Esophagus muscularis mucosa (tissue), 4 donors: ENCODE data around the gene RPS19BP1. TPM values are rescaled to one million over a fixed set of nuclear protein-coding genes. Genes with fewer than 3 reads are reported as not detected.

Experiments used
- DNase-seq: peaks from one replicate; pipeline ENCODE4 v3.0.0-alpha.2; 2017; ENCODE audit errors: extremely low spot score
- H3K27ac ChIP-seq, 4 donors: fragments of 200-600 bp; sonication (generic); replicated peaks in 1 of 4; 1 replicate in 3 of 4; 2 replicates in 1 of 4; pipeline ENCODE4 v1.5.1; 2016 to 2019; ENCODE audit warnings: mild to moderate bottlenecking in 1 of 4
- H3K27me3 ChIP-seq, 4 donors: fragments of 200-600 bp; sonication (generic); one replicate each; pipeline versions ENCODE4 v1.5.1 to v1.6.0; 2016 to 2019
- H3K36me3 ChIP-seq, 4 donors: fragments of 200-600 bp; sonication (generic); one replicate each; pipeline ENCODE4 v1.5.1; 2016 to 2019
- H3K4me1 ChIP-seq, 4 donors: fragments of 200-600 bp; sonication (generic); one replicate each; pipeline ENCODE4 v1.5.1; 2016 to 2019
- H3K4me3 ChIP-seq, 4 donors: fragments of 200-600 bp; sonication (generic); 1 replicate in 2 of 4; 2 replicates in 2 of 4; pipeline ENCODE4 v1.5.1; 2016 to 2019; ENCODE audit warnings: mild to moderate bottlenecking in 4 of 4, moderate library complexity in 1 of 4
- H3K9me3 ChIP-seq, 4 donors: fragments of 200-600 bp; sonication (generic); 1 replicate in 3 of 4; 2 replicates in 1 of 4; pipeline ENCODE4 v1.5.1; 2016 to 2019
- CTCF ChIP-seq, 3 experiments: fragments of 200-600 bp in 2 of 3; fragments of 450-650 bp in 1 of 3; sonication (generic) in 2 of 3; IDR thresholded peaks; one replicate each; pipeline ENCODE4 v1.5.1; 2017 to 2019; ENCODE audit warnings: antibody characterized with exemption in 3 of 3, mild to moderate bottlenecking in 2 of 3, moderate library complexity in 1 of 3
- EP300 ChIP-seq: sonication (generic); formaldehyde crosslinking; IDR thresholded peaks from one replicate; pipeline ENCODE4 v1.6.1; 2017; ENCODE audit warnings: antibody characterized with exemption
- POLR2A ChIP-seq: fragments of 450-650 bp; IDR thresholded peaks from one replicate; pipeline ENCODE4 v1.6.1; 2017; ENCODE audit warnings: antibody characterized with exemption, moderate library complexity, mild to moderate bottlenecking, low read depth
- POLR2AphosphoS5 ChIP-seq, 2 donors: sonication (generic); formaldehyde crosslinking; IDR thresholded peaks; one replicate each; pipeline ENCODE4 v1.6.1; 2017; ENCODE audit warnings: antibody characterized with exemption in 2 of 2
- WGBS: methylation state at CpG from one replicate; pipeline ENCODE4 v1.1.5; 2018; 5-methylcytosine and 5-hydroxymethylcytosine counted together
- intact Hi-C: fragments of 100-400 bp; cut with DNase I; formaldehyde crosslinking; loops from one replicate; pipeline ENCODE4 v1.15.1; 2023
- total RNA-seq, 4 donors: library from RNA; depleted of rRNA; stranded (reverse); fragments of >200 nt; gene quantifications; one replicate each; pipeline versions ENCODE4 v1.1.0 to v1.2.1, GENCODE V29; 2016

RPS19BP1 gene
- total RNA-seq, 4 donors from 2014 or later, result 158 to 202 (median 177) TPM

DNA sequence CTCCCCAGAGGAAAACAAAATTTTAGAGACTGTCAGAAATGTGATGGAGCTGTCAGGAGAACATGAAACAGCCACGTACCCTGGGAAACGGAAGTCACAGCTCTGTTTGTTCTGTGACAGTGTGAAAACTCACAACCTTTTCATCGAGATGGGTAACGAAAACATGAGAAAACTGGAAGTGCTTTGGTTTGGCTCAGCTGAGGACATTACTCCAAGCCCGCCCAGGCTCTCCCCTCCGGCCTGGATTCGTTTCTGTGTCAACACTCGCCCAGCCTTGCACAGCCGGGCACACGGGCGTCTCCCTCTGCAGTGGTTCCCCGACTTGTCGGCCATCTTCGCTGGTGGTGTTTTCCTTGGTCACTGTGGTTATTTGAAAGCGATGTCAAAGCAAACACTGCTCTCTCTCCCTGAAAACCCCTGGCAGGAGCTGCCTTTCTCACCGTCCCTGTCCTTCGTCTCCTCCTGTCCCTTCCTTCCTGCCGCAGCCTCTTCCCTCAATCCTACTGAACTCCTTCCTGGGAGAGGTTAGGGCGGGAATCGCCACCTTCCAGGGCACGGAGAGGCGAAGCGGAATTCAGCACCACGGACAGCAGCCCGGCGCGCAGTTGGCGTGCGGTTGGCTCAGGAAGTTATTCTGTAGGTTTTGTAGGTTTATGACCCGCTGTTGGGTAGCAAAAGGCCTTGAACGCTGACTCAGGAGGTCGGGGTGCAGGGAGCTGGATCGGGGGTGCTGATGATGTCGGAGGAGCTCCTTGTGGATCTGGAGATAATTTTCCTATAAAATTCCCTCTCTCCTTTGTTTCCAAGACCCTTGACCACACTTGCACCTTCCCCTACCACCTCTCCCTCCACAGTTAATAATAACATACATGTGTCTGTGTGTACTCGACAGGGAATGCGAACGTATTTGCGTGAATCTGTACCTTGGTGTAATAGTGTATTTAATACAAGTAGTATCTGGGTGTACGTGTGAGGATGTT, 13.1 kb upstream of the RPS19BP1 start:
- no peak overlapping the region for H3K27ac ChIP-seq
- WGBS, result 39% methylated on average over 34 of the region's 39 CpGs
- no peak for TF ChIP-seq POLR2AphosphoS5 (IDR thresholded peaks at IDR 0.05)
- TF ChIP-seq EP300, result no peak
- no peak for TF ChIP-seq POLR2A
- TF ChIP-seq CTCF (IDR thresholded peaks at IDR 0.05), result no peak
- H3K27me3 ChIP-seq, result peaks cover 0 to 87% (median 3%) of the 10 kb centered on the region in 4 donors
- intact Hi-C loops, result no loop called here
- H3K36me3 ChIP-seq, result no peaks in the 10 kb centered on the region
- peaks cover 0 to 6% (median 0%) of the 10 kb centered on the region in 4 donors for H3K4me1 ChIP-seq
- H3K4me3 ChIP-seq, result no peak overlapping the region
- no peak for DNase-seq
- H3K9me3 ChIP-seq, result no peaks in the 10 kb centered on the region

DNA sequence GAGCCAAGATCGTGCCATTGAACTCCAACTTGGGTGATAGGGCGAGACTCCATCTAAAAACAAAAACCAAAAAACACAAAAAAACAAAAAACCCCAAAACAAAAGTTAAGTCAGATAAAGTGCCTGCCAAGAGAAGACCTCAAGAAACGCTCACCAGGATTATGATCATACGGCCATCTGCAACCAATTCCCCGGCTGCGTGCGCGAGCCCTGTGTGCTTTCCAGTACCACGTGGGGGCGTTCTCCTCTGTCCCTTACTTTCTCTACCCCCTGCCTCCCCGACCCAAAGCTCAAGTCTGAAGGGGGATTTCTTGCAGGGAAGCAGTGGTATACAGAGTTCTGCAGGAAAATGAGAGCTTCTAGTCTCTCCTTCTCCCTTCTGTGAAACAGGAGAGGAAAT, 10.5 kb upstream of the RPS19BP1 start:
- peaks cover 0 to 6% (median 0%) of the 10 kb centered on the region in 4 donors for H3K4me1 ChIP-seq
- H3K27me3 ChIP-seq, result peaks cover 0 to 61% (median 0%) of the 10 kb centered on the region in 4 donors
- H3K4me3 ChIP-seq, result no peak overlapping the region
- H3K36me3 ChIP-seq, result no peaks in the 10 kb centered on the region
- no peak overlapping the region for H3K27ac ChIP-seq
- TF ChIP-seq POLR2A, result no peak
- TF ChIP-seq POLR2AphosphoS5 (IDR thresholded peaks at IDR 0.05), result no peak
- TF ChIP-seq EP300, result no peak
- no peak for TF ChIP-seq CTCF (IDR thresholded peaks at IDR 0.05)
- WGBS, result 15% methylated on average over 11 of the region's 11 CpGs
- H3K9me3 ChIP-seq, result no peaks in the 10 kb centered on the region
- no peak for DNase-seq
- intact Hi-C loops, result no loop called here

DNA sequence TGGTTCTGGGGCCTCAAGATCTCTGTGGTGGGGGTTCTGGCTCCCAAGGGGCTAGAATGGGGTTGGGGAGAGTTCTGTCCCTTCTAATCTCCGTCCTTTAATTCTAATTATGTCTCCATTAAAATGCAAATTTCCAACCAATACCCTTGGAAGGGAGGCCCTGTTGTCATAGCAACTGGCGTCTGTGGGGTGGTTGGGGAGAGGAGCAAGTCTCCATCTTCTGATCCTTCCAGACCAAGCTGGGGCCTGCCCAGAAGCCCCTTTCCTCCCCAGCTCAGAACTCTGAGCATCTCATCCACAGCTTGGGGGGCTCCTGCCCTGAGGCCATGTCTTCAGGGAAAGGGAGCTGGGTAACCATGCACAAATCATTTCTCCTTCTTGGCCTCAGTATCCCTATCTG, 5.4 kb upstream of the RPS19BP1 start:
- no peak for DNase-seq
- Histone ChIP-seq H3K4me3 (no peak overlapping the region), H3K4me1 (peaks cover 6 to 15% (median 11%) of the 10 kb centered on the region in 4 donors), H3K27ac (no peak overlapping the region), H3K27me3 (peaks cover 0 to 12% (median 0%) of the 10 kb centered on the region in 4 donors), H3K9me3 (no peaks in the 10 kb centered on the region), H3K36me3 (no peaks in the 10 kb centered on the region)
- TF ChIP-seq POLR2AphosphoS5 (IDR thresholded peaks at IDR 0.05), result no peak
- TF ChIP-seq CTCF (IDR thresholded peaks at IDR 0.05), result no peak
- TF ChIP-seq EP300, result no peak
- no peak for TF ChIP-seq POLR2A
- 100% methylated on average over 1 of the region's 2 CpGs for WGBS
- intact Hi-C loops, result loop anchor here (5.0 kb wide), 1 partner anchor 489 kb away; no protein-coding TSS in a partner anchor

DNA sequence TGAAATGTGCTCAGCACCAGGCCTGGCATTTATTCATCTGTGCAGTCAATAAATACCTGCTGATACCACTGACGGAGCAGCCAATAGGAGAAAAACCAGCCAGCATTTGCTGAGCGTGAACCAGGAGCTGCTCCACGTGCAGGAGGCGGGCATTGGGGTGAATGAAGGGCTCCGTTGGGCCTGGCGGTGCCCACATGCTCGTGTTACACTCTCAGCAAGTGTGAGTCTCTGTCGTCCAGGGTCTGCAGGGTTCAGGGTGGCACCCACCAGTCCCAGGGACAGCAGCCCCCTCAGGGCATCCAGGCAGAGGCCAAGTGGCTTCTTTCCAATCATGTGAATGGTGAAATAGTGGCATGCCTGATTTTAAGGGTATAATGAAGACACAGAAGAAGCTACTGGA, 4.2 kb upstream of the RPS19BP1 start:
- no peak for DNase-seq
- no peak for TF ChIP-seq CTCF (IDR thresholded peaks at IDR 0.05)
- no peak for TF ChIP-seq POLR2A
- no peak for TF ChIP-seq EP300
- no peak for TF ChIP-seq POLR2AphosphoS5 (IDR thresholded peaks at IDR 0.05)
- Histone ChIP-seq H3K27me3 (no peaks in the 10 kb centered on the region), H3K4me3 (no peak overlapping the region), H3K36me3 (no peaks in the 10 kb centered on the region), H3K9me3 (no peaks in the 10 kb centered on the region), H3K27ac (no peak overlapping the region), H3K4me1 (peaks cover 9 to 20% (median 15%) of the 10 kb centered on the region in 4 donors)
- intact Hi-C loops, result loop anchor here (5.0 kb wide), 1 partner anchor 491 kb away; no protein-coding TSS in a partner anchor
- 60% methylated on average over 8 of the region's 8 CpGs for WGBS
